Measurements from ENCODE around the gene KCND3.

DNA sequence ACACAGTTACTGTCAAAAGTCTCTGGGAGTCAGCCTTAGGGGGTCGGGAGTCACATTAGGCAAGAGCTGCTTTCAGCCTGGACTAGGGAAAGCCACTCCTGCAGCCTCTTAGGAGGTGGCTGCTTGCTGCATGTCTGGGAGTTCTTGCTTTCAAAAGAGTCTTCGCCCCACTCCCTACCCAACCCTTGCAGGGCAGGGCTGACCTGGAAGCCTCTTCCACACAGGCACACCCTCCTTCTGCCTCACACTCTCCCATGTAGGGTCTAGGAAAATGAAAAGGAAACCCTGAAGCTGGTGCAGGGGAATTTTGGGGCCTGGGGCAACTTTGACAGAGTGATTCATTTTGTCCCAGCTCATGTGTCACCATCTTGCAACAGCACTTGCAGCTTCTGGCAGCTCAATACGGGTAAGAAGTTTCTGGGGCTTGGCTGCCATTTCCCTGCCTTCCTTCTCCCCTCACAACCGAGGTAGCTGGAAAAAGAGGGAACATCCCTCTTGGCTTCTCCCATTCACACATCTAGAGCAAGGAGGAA lies 37.3 kb downstream of the KCND3 start:
- TF ChIP-seq RAD21 (IDR thresholded peaks at IDR 0.05; ENCODE audit: low read length) (no peak), CTCF (conservative IDR thresholded peaks at IDR 0.05; ENCODE audit: low read depth, low read length) (no peak), POLR2A (IDR thresholded peaks at IDR 0.05; ENCODE audit: low read depth, low read length) (no peak), CEBPB (IDR thresholded peaks at IDR 0.05; ENCODE audit: low read depth, low read length) (no peak), SMC3 (IDR thresholded peaks at IDR 0.05; ENCODE audit: low read depth, low read length) (no peak), USF2 (IDR thresholded peaks at IDR 0.05; ENCODE audit: low read depth, low read length) (no peak), RFX5 (IDR thresholded peaks at IDR 0.05; ENCODE audit: low read depth, low read length) (no peak), MAFK (IDR thresholded peaks at IDR 0.05; ENCODE audit: low read depth, low read length) (no peak), NFE2L2 (IDR thresholded peaks at IDR 0.05; ENCODE audit: low read depth, low read length) (no peak)
- TF ChIP-seq, protein P1, sequence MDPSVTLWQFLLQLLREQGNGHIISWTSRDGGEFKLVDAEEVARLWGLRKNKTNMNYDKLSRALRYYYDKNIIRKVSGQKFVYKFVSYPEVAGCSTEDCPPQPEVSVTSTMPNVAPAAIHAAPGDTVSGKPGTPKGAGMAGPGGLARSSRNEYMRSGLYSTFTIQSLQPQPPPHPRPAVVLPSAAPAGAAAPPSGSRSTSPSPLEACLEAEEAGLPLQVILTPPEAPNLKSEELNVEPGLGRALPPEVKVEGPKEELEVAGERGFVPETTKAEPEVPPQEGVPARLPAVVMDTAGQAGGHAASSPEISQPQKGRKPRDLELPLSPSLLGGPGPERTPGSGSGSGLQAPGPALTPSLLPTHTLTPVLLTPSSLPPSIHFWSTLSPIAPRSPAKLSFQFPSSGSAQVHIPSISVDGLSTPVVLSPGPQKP (IDR thresholded peaks at IDR 0.05; ENCODE audit: borderline replicate concordance, low read depth, low read length): no peak

Measured in IMR-90 (cell line).